ENCODE results near the gene DMRTC2. TPM values are rescaled to one million over a fixed set of nuclear protein-coding genes. Genes with fewer than 3 reads are reported as not detected.

DMRTC2 gene
- total and polyA plus RNA-seq, 2 donors from 2014 or later, result not detected

- DNase-seq, result no peak
- no peaks in the 10 kb centered on the region for H3K9me3 ChIP-seq (ENCODE audit: control insufficient read depth in 2 of 3, insufficient read depth in 1 of 3, low read length in 3 of 3)
- no peak for TF ChIP-seq CTCF (IDR thresholded peaks at IDR 0.05; ENCODE audit: borderline replicate concordance, extremely low read depth, insufficient read depth)
- intact Hi-C loops (cut with DNase I), result no loop called here
- no peaks in the 10 kb centered on the region for H3K36me3 ChIP-seq (ENCODE audit: control insufficient read depth in 2 of 3, insufficient read depth in 3 of 3, low read length in 3 of 3)
- FAIRE-seq, result no peak
- no peak overlapping the region for H3K4me3 ChIP-seq (ENCODE audit: low read length in 3 of 3)
- H3K27ac ChIP-seq (ENCODE audit: low read depth in 2 of 2, low read length in 2 of 2), result no peak overlapping the region
- H3K9ac ChIP-seq (ENCODE audit: low read length in 3 of 3), result no peak overlapping the region
- peaks cover 0 to 13% (median 6%) of the 10 kb centered on the region in 3 donors for H3K4me1 ChIP-seq (ENCODE audit: control insufficient read depth in 2 of 3, insufficient read depth in 2 of 3, low read depth in 1 of 3, low read length in 3 of 3)
- H3K27me3 ChIP-seq (ENCODE audit: control insufficient read depth, insufficient read depth, low read length), result no peaks in the 10 kb centered on the region
These were observed 35.5 kb downstream of the DMRTC2 start for GRCh38 chr19:41880329-41880708.

GRCh38 chr19:41882568-41883462 is 38.0 kb downstream of the DMRTC2 start, which contains the start of gene ARHGEF1:
TSS of gene ARHGEF1 (plus strand) at chr19:41883184. CDS start at chr19:41888083, 4,899 bp downstream.
- H3K27me3 ChIP-seq (ENCODE audit: control insufficient read depth, insufficient read depth, low read length), result no peaks in the 10 kb centered on the region
- H3K27ac ChIP-seq (ENCODE audit: low read depth in 2 of 2, low read length in 2 of 2), result peak within 1 kb of the TSS; percentile 71 to 74
- no peaks in the 10 kb centered on the region for H3K36me3 ChIP-seq (ENCODE audit: control insufficient read depth in 2 of 3, insufficient read depth in 3 of 3, low read length in 3 of 3)
- peak within 1 kb of the TSS; percentile 80 to 99 (median 99) for H3K4me3 ChIP-seq (ENCODE audit: low read length in 3 of 3)
- intact Hi-C loops (cut with DNase I), result no loop called here
- H3K9me3 ChIP-seq (ENCODE audit: control insufficient read depth in 2 of 3, insufficient read depth in 1 of 3, low read length in 3 of 3), result no peaks in the 10 kb centered on the region
- peak within 1 kb of the TSS; percentile 52 to 85 (median 78) for H3K9ac ChIP-seq (ENCODE audit: low read length in 3 of 3)
- no peak for TF ChIP-seq CTCF (IDR thresholded peaks at IDR 0.05; ENCODE audit: borderline replicate concordance, extremely low read depth, insufficient read depth)
- DNase-seq (peak in 3 of 5 donors; percentile 18 to 91 (median 50)), FAIRE-seq (no peak)
- peaks cover 0 to 17% (median 6%) of the 10 kb centered on the region in 3 donors for H3K4me1 ChIP-seq (ENCODE audit: control insufficient read depth in 2 of 3, insufficient read depth in 2 of 3, low read depth in 1 of 3, low read length in 3 of 3)

DNA sequence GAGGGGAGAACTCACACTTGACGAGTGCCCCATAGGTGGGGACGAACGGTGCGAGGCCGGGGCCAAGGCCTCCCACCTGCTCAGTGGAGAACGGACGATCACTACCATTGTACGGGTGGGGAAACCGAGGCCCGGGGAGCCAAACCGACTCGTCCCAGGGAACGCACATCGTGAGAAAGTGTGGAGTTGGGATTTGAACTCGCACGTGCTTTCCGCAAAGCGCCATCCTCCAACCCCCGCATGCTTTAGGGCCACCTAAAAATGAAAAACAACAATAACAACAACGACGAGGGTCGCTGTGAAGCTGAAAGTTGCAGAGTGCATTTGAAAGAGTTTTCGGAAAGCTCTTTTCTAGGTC is 38.6 kb downstream of the DMRTC2 start:
- no peak for TF ChIP-seq CTCF (IDR thresholded peaks at IDR 0.05; ENCODE audit: borderline replicate concordance, extremely low read depth, insufficient read depth)
- FAIRE-seq (no peak), DNase-seq (no peak)
- Histone ChIP-seq H3K4me1 (ENCODE audit: control insufficient read depth in 2 of 3, insufficient read depth in 2 of 3, low read depth in 1 of 3, low read length in 3 of 3) (peaks cover 0 to 17% (median 6%) of the 10 kb centered on the region in 3 donors), H3K27ac (ENCODE audit: low read depth in 2 of 2, low read length in 2 of 2) (peak overlapping the region; percentile 71 to 74), H3K9ac (ENCODE audit: low read length in 3 of 3) (peak overlapping the region; percentile 52 to 85 (median 78)), H3K27me3 (ENCODE audit: control insufficient read depth, insufficient read depth, low read length) (no peaks in the 10 kb centered on the region), H3K9me3 (ENCODE audit: control insufficient read depth in 2 of 3, insufficient read depth in 1 of 3, low read length in 3 of 3) (no peaks in the 10 kb centered on the region), H3K4me3 (ENCODE audit: low read length in 3 of 3) (peak overlapping the region; percentile 80 to 99 (median 99)), H3K36me3 (ENCODE audit: control insufficient read depth in 2 of 3, insufficient read depth in 3 of 3, low read length in 3 of 3) (no peaks in the 10 kb centered on the region)
- intact Hi-C loops (cut with DNase I), result no loop called here
